Neural cell (in vitro differentiated cells): ENCODE data around the gene VAT1L. TPM values are rescaled to one million over a fixed set of nuclear protein-coding genes. Genes with fewer than 3 reads are reported as not detected.

Source experiments
- H2AFZ ChIP-seq: fragments of 200-600, 300-800 bp; sonication (generic), shearing (Covaris generic); 2 replicates; pipeline ENCODE4 v1.6.0; 2014; ENCODE audit warnings: low read depth, mild to moderate bottlenecking, antibody characterized with exemption, low read length, moderate library complexity
- H3F3A ChIP-seq: fragments of 200-600 bp; shearing (Covaris generic); 2 replicates; pipeline ENCODE4 v1.6.1; 2016; ENCODE audit warnings: mild to moderate bottlenecking, moderate library complexity, mixed read lengths, antibody characterized with exemption, low read length; ENCODE audit not compliant: insufficient read depth, poor library complexity, severe bottlenecking
- H3K27ac ChIP-seq: fragments of 200-600, 300-800 bp; sonication (generic), shearing (Covaris generic); 2 replicates; pipeline ENCODE4 v1.5.1; 2014; ENCODE audit warnings: mild to moderate bottlenecking, low read length, moderate library complexity
- H3K27me3 ChIP-seq: fragments of 300-800, 200-600 bp; sonication (generic), shearing (Covaris generic); 2 replicates; pipeline ENCODE4 v1.6.0; 2014; ENCODE audit warnings: mild to moderate bottlenecking, low read depth, low read length, moderate library complexity; ENCODE audit not compliant: insufficient read depth
- H3K36me3 ChIP-seq: fragments of 300-800, 200-600 bp; sonication (generic), shearing (Covaris generic); 2 replicates; pipeline ENCODE4 v1.5.1; 2014; ENCODE audit warnings: mild to moderate bottlenecking, antibody characterized with exemption, low read length, moderate library complexity; ENCODE audit not compliant: insufficient read depth
- H3K4me2 ChIP-seq: fragments of 300-800, 200-600 bp; sonication (generic), shearing (Covaris generic); 2 replicates; pipeline ENCODE4 v1.6.0; 2014; ENCODE audit warnings: mild to moderate bottlenecking, low read length
- H3K4me3 ChIP-seq: fragments of 300-800, 200-600 bp; sonication (generic), shearing (Covaris generic); 2 replicates; pipeline ENCODE4 v1.5.1; 2014; ENCODE audit warnings: mild to moderate bottlenecking, low read length, moderate library complexity
- H3K79me2 ChIP-seq: fragments of 200-600 bp; shearing (Covaris generic); replicated peaks from 2 replicates; pipeline ENCODE4 v1.6.0; 2014; ENCODE audit warnings: mild to moderate bottlenecking, low read length, moderate library complexity; ENCODE audit not compliant: insufficient read depth
- H3K9ac ChIP-seq: fragments of 300-800, 200-600 bp; sonication (generic), shearing (Covaris generic); 2 replicates; pipeline ENCODE4 v1.6.1; 2016; ENCODE audit warnings: mild to moderate bottlenecking, low read length, mixed read lengths
- H3K9me2 ChIP-seq: fragments of 200-600 bp; shearing (Covaris generic); 2 replicates; pipeline ENCODE4 v1.6.1; 2016; ENCODE audit warnings: mild to moderate bottlenecking, low read length, mixed read lengths; ENCODE audit not compliant: insufficient read depth
- H3K9me3 ChIP-seq: fragments of 200-600, 300-800 bp; sonication (generic), shearing (Covaris generic); 2 replicates; pipeline ENCODE4 v1.6.1; 2016; ENCODE audit warnings: mild to moderate bottlenecking, mixed run types, low read length, moderate library complexity, mixed read lengths
- H4K20me1 ChIP-seq: fragments of 200-600 bp; shearing (Covaris generic); 2 replicates; pipeline ENCODE4 v1.6.1; 2016; ENCODE audit warnings: mild to moderate bottlenecking, mixed run types; ENCODE audit not compliant: insufficient read depth
- CTCF ChIP-seq: fragments of 450-650 bp; IDR thresholded peaks from 2 replicates; pipeline ENCODE4 v1.5.1; 2014; ENCODE audit warnings: antibody characterized with exemption, mild to moderate bottlenecking, moderate library complexity; ENCODE audit not compliant: poor library complexity, severe bottlenecking
- EP300 ChIP-seq: fragments of 450-650 bp; conservative IDR thresholded peaks from 2 replicates; pipeline ENCODE4 v1.6.1; 2014; ENCODE audit warnings: antibody characterized with exemption, mild to moderate bottlenecking, moderate library complexity; ENCODE audit not compliant: poor library complexity, severe bottlenecking
- EZH2 ChIP-seq: fragments of 200-600, 300-800 bp; shearing (Covaris generic), sonication (generic); IDR thresholded peaks from 2 replicates; pipeline ENCODE4 v1.6.1; 2014; ENCODE audit warnings: antibody characterized with exemption, low read length, borderline replicate concordance, mild to moderate bottlenecking; ENCODE audit not compliant: insufficient read depth, poor library complexity, severe bottlenecking
- MXI1 ChIP-seq: fragments of 450-650 bp; conservative IDR thresholded peaks from 2 replicates; pipeline ENCODE4 v1.6.1; 2014; ENCODE audit warnings: antibody characterized with exemption, mild to moderate bottlenecking; ENCODE audit not compliant: poor library complexity, severe bottlenecking
- POLR2AphosphoS5 ChIP-seq: IDR thresholded peaks from 2 replicates; pipeline ENCODE4 v1.6.1; 2012
- RAD21 ChIP-seq: fragments of 450-650 bp; conservative IDR thresholded peaks from 2 replicates; pipeline ENCODE4 v1.6.1; 2014; ENCODE audit warnings: antibody characterized with exemption, mild to moderate bottlenecking, moderate library complexity
- REST ChIP-seq: IDR thresholded peaks from 2 replicates; pipeline ENCODE4 v1.6.1; 2012; ENCODE audit warnings: borderline replicate concordance
- SMC3 ChIP-seq: fragments of 450-650 bp; conservative IDR thresholded peaks from 2 replicates; pipeline ENCODE4 v1.6.1; 2014; ENCODE audit warnings: antibody characterized with exemption, mild to moderate bottlenecking, moderate library complexity; ENCODE audit not compliant: poor library complexity
- TAF1 ChIP-seq: IDR thresholded peaks from 2 replicates; pipeline ENCODE4 v1.6.1; 2012; ENCODE audit warnings: low read depth
- polyA plus RNA-seq: library from polyadenylated mRNA; depleted of rRNA; stranded (reverse); fragments of >200 nt; gene quantifications from 2 replicates; pipeline ENCODE4 v1.2.3, GENCODE V29; 2014

Gene VAT1L
- polyA plus RNA-seq, 1 donor from 2014 or later = 54.5 TPM

- H3K4me2 ChIP-seq = no peak overlapping the region
- no peaks in the 10 kb centered on the region for H3K36me3 ChIP-seq
- H3K9me3 ChIP-seq = no peaks in the 10 kb centered on the region
- H4K20me1 ChIP-seq = no peaks in the 10 kb centered on the region
- H3K9ac ChIP-seq = no peak overlapping the region
- TF ChIP-seq RAD21 (no peak), TAF1 (no peak), POLR2AphosphoS5 (no peak), EP300 (no peak), MXI1 (no peak), CTCF (no peak), SMC3 (no peak), EZH2 (no peak), REST (no peak)
- H3K4me3 ChIP-seq = no peak overlapping the region
- no peak overlapping the region for H3K27ac ChIP-seq
- H3K9me2 ChIP-seq = no peaks in the 10 kb centered on the region
- H3K79me2 ChIP-seq = no peaks in the 10 kb centered on the region
- H3K27me3 ChIP-seq = no peaks in the 10 kb centered on the region
- H2AFZ ChIP-seq = no peak overlapping the region
- H3F3A ChIP-seq = no peaks in the 10 kb centered on the region
Measured at GRCh38 chr16:77825196-77825595, 36.8 kb downstream of the VAT1L start.

- Histone ChIP-seq H4K20me1 (no peaks in the 10 kb centered on the region), H3K27me3 (no peaks in the 10 kb centered on the region), H3F3A (no peaks in the 10 kb centered on the region), H3K4me2 (no peak overlapping the region), H3K27ac (no peak overlapping the region), H3K9ac (no peak overlapping the region), H2AFZ (no peak overlapping the region), H3K79me2 (no peaks in the 10 kb centered on the region), H3K9me2 (no peaks in the 10 kb centered on the region), H3K9me3 (no peaks in the 10 kb centered on the region), H3K36me3 (no peaks in the 10 kb centered on the region), H3K4me3 (no peak overlapping the region)
- TF ChIP-seq EZH2 (no peak), EP300 (no peak), REST (no peak), POLR2AphosphoS5 (no peak), MXI1 (no peak), CTCF (no peak), RAD21 (no peak), SMC3 (no peak), TAF1 (no peak)
Measured at GRCh38 chr16:77827032-77827431, 38.7 kb downstream of the VAT1L start.
